Neural progenitor cell (in vitro differentiated cells): Measurements from ENCODE around the gene SRSF4.

Experiments
- EZH2 ChIP-seq: fragments of 200-600 bp; sonication (generic); IDR thresholded peaks from 2 replicates; pipeline ENCODE4 v1.6.1; 2017; ENCODE audit warnings: antibody characterized with exemption, mild to moderate bottlenecking, moderate library complexity
- TF ChIP-seq, protein P1 (sequence below): fragments of 200-600 bp; sonication (generic); IDR thresholded peaks from 2 replicates; pipeline ENCODE4 v1.5.1; 2017; ENCODE audit warnings: antibody characterized with exemption, mild to moderate bottlenecking

- TF ChIP-seq, protein P1, sequence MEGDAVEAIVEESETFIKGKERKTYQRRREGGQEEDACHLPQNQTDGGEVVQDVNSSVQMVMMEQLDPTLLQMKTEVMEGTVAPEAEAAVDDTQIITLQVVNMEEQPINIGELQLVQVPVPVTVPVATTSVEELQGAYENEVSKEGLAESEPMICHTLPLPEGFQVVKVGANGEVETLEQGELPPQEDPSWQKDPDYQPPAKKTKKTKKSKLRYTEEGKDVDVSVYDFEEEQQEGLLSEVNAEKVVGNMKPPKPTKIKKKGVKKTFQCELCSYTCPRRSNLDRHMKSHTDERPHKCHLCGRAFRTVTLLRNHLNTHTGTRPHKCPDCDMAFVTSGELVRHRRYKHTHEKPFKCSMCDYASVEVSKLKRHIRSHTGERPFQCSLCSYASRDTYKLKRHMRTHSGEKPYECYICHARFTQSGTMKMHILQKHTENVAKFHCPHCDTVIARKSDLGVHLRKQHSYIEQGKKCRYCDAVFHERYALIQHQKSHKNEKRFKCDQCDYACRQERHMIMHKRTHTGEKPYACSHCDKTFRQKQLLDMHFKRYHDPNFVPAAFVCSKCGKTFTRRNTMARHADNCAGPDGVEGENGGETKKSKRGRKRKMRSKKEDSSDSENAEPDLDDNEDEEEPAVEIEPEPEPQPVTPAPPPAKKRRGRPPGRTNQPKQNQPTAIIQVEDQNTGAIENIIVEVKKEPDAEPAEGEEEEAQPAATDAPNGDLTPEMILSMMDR, result no peak
- no peak for TF ChIP-seq EZH2
These were observed 17.1 kb downstream of the SRSF4 start for GRCh38 chr1:29164588-29164987.
